GM10847 (cell line): ENCODE measurements around the gene PCAT7.

Experiments
- POLR2A ChIP-seq: IDR thresholded peaks from 2 replicates; pipeline ENCODE4 v1.6.1; 2011; ENCODE audit not compliant: insufficient read length; ENCODE audit errors: extremely low read depth

PCAT7 gene

DNA sequence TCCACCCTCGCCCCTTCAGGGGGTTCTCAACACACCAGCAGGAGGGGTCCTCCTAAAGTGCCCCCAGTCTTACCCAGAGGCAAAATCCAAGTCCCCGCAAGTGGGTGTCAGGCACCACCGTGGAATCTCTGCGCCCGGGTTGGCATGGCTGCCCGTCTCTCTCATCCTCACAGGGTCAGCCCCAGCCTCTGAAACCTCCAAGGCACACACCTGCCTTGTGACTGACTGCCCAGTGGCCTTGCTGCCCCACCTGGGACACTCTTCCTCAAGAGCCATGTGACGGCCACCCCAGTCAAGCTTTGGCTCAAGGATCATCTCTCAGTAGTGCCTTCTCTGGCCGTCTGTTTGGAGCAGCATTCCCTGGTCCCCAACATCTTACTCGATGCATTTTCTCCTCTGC, 33.8 kb downstream of the PCAT7 start:
- no peak for TF ChIP-seq POLR2A

DNA sequence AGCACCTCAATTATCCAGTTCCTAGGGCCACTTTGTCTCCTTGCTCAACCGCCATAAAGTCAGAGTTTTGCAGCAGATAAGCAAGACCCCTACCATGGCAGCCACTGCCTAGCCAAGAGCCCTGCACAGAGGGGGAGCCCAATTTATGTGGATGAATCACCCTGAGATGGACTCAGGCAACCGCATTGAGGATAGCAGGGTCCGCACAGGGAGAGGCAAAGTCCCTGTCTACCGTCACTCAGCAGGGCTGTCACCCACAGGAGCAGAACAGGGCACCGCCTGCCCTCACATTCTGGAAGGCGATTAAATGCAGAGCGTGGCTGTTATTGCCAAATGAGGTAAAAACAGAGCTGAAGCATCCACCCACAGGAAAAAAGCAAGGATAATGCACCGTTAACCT, 37.0 kb downstream of the PCAT7 start:
- TF ChIP-seq POLR2A = no peak

DNA sequence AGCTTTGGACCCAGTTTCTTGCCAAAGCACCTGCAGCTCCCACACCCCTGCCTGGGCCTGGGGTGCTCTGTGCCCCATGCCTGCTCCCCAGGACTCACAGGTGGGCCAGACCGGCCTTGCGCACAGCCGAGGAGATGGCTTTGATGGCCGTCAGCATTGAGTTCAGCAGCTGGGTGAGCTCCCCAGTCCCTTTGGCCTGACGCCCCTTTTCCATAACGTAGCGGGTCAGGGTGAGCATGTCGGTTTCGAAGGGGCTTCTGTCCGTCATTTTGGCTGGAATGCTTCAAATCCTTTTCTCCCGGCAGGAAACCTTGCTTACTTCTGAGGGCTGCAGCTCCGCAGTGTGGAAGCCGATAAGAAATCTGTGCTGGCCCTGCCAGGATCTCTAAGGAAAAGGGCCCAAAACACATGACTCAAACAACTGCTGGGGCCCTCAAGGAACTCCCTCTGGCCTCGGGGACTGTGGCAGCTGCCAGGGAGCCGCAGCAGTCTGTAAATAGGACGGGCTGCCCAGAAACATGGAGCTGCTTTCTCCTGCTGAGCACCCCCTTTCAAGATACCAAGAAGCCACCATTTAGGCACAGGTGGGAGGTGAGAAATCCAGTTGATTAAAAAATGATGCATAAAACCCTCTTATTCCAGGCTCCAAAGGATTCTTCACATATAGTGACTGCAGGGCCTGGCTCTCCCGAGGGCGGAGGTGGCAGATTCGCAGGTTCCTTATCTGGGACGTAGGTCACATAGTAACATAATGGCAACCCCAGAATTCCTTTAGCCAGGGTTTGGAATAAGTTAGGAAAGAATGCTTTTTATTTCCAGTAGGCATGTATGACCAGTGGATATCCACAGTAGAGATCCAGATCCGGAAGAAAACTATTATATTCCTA, 38.8 kb downstream of the PCAT7 start, which contains the start of gene FBP2:
Gene FBP2, minus strand, starts transcription at position 366 of the 887 bp plus-strand sequence. Its CDS starts 98 bp downstream, at position 268.
- TF ChIP-seq POLR2A = no peak

DNA sequence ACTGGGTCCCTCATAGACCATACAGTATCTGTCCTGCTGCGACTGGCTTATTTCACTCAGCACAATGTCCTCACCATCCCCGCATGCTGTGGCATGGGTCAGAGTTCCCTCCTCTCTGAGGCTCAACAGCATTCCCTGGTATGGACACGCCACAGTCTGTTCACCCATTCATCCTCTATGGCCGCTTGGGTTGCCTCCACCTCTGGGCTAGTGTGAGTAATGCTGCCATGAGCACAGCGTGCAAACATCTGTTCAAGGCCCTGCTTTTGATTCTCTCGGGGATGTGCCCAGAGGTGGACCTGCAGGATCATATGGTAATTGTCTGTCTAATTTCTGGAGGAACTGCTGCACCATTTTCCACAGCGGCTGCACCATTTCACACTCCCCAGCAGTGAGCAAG, 44.2 kb downstream of the PCAT7 start:
- no peak for TF ChIP-seq POLR2A

DNA sequence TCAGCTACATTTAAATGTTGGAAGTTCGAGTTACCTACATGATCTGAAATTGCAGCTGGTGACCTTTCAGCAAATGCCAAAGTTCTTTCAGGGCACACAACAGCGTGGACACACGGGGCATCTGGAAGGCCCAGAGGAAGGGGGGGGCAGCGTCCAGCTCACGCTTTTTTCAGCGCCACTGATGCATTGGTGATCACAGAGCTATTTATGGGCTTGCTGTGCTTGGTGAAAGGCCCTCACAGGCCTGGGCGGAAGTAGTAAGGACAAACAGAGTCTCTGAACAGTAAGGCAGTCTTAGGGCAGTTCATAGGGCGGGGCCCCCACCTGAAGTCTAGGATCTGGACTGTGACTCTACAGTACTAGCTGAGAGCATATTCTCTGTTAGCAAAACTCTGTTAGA, 45.4 kb downstream of the PCAT7 start:
- TF ChIP-seq POLR2A = no peak

DNA sequence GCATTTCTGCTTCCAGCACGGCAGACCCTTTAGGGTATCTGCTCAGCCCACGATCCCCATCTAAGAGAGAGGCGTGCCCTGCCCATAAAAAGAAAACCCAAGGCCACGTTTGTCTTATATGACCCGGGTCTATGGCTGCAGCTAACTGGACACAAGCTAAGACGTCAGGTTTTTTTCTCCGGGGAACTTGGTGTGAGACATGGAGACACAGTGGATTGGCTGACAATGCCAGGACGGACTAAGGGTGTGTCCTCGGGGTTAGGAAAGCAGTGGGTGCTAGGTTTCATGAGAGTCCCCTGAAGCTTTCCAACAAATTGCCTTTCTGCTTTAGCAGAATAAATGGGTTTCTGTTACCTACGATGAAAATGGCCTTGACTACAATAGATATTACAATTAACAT, 45.8 kb downstream of the PCAT7 start:
- no peak for TF ChIP-seq POLR2A

DNA sequence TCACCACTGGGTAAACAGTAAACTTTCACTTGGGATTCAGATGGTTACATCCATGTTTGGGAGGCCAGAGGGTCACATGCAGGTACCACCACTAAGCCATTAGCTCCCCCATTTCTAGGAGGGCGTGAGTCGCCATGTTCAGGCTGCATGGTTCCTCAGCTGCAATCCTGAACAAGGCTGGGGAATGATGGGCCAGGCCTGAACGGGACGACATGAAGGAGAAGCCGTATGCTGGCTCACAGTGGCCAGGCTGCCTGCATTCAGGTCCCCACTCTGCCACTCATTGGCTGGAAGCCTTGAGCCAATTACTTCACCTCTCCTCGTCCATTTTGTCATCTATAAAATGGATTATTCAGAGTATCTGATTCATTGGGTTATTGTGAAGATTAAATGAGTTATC, 47.8 kb downstream of the PCAT7 start:
- no peak for TF ChIP-seq POLR2A

DNA sequence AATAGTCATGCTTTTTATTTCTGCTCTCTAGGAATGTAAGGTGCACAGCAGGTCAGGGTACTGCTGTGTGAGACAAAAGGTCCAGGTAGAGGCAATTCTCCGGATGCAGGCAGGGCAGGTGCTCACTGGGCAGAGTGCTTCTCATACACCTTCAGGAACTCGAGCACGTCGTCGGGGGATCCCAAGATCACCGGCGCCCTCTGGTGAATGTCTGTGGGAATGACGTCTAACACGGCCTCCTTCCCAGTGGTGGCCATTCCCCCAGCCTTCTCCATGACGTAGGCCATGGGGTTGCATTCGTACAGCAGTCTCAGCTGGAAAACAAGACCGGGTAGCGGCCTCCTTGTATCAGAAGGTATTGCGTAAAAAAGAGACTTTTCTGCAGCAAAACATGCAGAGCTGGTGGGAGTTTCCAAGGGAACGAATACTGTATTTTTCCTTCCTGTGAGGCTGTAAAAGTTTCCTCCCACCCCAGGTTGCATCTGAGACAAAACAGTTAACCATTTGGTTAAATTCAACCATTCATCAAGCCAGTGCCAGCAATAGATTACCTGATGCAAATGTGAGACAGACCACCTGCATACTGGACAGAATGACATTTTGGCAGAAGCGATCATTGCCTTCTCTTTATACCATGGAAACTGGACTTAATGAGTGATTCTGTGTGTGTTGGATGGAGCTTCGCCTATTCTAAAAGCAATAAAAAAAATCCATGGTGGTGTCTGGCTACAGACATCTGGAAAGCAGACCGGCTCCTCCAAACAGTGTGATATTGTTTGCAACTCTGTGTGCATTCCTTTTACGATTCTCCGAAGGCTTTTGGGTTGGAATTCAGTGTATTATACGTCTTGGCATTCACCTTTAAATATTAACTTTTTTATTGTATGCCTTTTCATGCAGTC, 48.6 kb downstream of the PCAT7 start:
- no peak for TF ChIP-seq POLR2A

DNA sequence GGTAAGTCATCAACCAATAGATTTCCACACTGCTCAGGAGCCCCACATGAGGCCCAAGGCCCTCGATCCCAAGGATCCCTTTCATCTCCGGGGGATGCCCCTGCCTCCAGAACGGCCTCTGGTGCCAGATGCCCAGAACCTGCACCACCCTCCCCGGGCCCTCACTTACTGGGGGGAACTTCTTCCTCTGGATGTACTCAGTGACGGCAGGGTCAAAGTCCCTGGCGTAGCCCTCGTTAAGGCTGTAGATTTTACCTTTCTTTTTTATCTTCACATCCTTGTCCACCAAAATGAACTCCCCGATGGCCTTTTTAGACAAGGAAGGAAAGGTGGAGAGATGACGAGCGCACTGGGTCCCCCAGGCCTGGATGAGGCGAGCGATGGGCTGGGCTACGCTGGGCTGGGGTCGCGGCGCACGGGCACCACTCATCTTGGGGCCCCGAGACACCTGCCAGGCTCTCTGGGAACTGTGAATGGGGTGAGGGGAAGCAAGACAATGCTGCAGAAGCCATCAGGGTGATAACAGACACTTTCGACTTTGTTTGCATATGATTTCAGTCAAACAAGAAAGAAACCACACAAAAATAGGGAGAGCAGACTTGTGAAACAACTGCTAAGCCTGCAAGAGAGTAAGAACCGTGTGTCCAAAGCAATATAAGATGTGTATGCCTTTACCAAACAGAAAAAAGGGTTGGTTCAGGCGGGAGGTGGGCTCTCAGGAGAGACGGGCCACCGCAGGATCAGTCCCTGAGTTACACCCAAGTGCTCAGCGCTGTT, 52.0 kb downstream of the PCAT7 start:
- no peak for TF ChIP-seq POLR2A

DNA sequence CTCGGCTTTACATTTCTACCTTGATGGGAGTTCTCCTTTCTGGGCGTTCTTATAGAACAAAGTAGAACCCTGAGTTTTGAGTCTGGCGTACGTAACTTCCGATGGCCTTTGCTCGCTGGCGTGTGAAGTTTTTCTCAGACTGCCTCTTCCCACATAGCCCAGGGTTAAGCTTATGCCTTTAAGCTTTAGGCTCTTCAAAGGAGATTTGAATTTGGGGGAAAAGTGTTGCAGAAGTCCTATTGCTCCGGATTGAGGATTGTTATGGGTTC, 52.5 kb downstream of the PCAT7 start:
- TF ChIP-seq POLR2A = no peak

DNA sequence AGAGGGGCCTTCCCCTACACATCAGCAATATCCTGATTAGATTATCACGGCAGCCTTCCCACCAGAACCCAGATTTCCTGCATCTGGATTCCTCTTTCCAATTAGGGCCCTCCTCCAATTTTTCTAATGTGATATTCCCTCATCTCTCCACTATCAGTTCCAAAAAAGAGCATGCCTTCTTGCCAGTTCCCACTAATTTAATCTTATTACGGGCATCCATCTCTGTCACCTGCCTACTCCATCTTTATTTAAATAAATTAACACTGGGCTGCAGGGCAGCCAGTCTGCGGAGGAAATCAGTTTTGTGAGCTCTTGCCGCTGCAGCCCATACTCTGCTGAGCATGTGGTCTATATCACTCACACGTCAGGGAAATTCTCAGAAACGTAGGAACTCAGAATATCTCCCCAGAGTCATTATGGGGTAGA, 55.3 kb downstream of the PCAT7 start:
- no peak for TF ChIP-seq POLR2A

DNA sequence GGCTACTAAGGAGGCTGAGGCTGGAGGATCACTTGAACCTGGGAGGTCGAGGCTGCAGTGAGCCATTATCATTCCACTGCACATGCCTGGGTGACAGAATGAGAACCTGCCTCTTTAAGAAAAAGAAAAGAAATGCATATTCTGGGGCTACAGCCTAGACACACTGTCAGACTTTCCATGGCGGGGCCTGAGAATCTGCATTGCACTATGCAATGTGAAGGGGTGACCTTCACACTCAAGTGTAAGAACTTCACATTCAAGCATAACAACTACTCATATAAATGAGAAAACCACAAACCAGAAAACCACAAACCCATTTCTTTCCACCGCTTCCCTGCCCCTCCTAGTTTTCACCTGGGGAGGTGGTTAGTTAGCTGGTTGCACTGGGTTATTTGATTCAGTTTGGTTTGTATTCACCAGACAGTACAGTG, 56.8 kb downstream of the PCAT7 start:
- no peak for TF ChIP-seq POLR2A

DNA sequence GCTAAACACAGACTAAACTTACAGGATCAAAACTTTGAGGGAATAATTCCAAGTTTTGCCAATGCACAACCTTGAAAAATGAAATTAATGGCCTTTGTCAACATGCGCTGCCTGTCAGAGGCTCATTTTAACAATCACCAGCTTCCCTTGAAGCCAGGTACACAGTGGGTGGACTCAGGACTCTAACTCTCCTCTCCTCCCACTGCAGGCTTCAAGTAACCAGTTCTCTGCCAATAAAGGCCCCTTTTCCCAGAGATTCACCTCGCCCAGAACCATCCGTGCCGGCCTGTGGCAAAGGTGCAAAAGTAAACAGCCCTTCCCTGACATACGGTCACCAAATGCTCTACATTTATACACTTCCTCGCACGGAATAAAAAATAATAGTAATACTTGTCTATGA, 57.2 kb downstream of the PCAT7 start:
- TF ChIP-seq POLR2A = no peak

DNA sequence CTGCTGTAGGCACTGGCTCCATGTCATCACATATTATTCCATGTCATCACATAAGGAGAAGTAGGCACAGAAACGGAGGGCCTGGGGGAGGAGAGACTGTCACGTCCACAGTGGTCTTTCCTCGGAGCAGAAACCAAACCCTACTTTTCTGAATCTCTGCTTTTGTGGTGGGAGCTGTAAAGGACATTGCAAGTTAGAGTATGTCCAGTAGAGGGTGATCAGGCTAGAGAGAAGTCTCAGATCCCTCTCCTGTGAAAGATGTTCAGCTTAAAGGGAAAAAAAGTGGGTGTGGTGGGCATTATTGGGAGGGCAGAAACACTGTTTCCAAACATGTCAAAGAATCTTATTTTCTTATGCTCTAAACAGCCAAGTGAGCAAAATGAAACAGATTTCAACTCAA, 58.1 kb downstream of the PCAT7 start:
- TF ChIP-seq POLR2A = no peak

DNA sequence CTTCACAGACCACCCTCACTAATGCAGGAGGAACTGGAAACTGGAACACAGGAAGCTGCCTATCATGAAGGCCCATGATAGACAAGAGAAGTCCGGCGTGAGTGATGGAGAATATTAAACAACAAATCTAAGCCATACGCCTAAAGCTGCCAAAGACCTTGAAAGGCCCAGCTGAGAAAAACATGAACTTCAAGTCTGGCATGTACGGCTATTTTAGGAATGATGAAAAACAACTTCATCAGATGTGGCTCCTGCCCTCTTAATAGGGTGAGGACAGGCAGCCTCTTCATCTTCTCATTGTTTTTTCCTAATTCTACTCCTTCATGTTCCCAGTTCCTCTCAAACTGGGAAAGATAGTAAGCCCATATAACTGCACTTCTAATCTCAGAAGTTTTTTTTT, 64.1 kb downstream of the PCAT7 start:
- no peak for TF ChIP-seq POLR2A
